Measurements from ENCODE around the gene NCOA5. TPM values are rescaled to one million over a fixed set of nuclear protein-coding genes. Genes with fewer than 3 reads are reported as not detected.

Gene NCOA5
- total RNA-seq, 1 experiment from 2014 or later, result 50.5 TPM

Other genes with a start within 250 kb of the NCOA5 start
- 31.0 and 41.0 TPM in 2 replicates for gene ACOT8, start 232.6 kb downstream of the NCOA5 start, total RNA-seq (2014; rRNA removed; shearing (Covaris generic))
- gene ZSWIM3, start 232.3 kb downstream of the NCOA5 start, total RNA-seq (2014; rRNA removed; shearing (Covaris generic)), result 6.2 TPM in 2 replicates
- gene ZSWIM1, start 208.7 kb downstream of the NCOA5 start, total RNA-seq (2014; rRNA removed; shearing (Covaris generic)), result 20.5 and 23.2 TPM in 2 replicates
- gene SPATA25, start 202.3 kb downstream of the NCOA5 start, total RNA-seq (2014; rRNA removed; shearing (Covaris generic)), result 2.1 and 2.8 TPM in 2 replicates
- gene NEURL2, start 198.8 kb downstream of the NCOA5 start, total RNA-seq (2014; rRNA removed; shearing (Covaris generic)), result 3.9 and 6.7 TPM in 2 replicates
- gene CTSA, start 198.6 kb downstream of the NCOA5 start, total RNA-seq (2014; rRNA removed; shearing (Covaris generic)), result 85.2 and 91.4 TPM in 2 replicates
- 14.5 and 15.6 TPM in 2 replicates for gene PLTP, start 177.8 kb downstream of the NCOA5 start, total RNA-seq (2014; rRNA removed; shearing (Covaris generic))
- 20.6 and 21.7 TPM in 2 replicates for gene PCIF1, start 155.3 kb downstream of the NCOA5 start, total RNA-seq (2014; rRNA removed; shearing (Covaris generic))
- 12.5 and 14.2 TPM in 2 replicates for gene ZNF335, start 117.8 kb downstream of the NCOA5 start, total RNA-seq (2014; rRNA removed; shearing (Covaris generic))
- 0.06 TPM in 1 of 2 replicates, not detected in the other for gene MMP9, start 81.1 kb downstream of the NCOA5 start, total RNA-seq (2014; rRNA removed; shearing (Covaris generic))
- gene SLC12A5, start 60.7 kb downstream of the NCOA5 start, total RNA-seq (2014; rRNA removed; shearing (Covaris generic)), result 3.8 and 8.6 TPM in 2 replicates
- gene CD40, start 28.4 kb upstream of the NCOA5 start, total RNA-seq (2014; rRNA removed; shearing (Covaris generic)), result 0.10 and 0.12 TPM in 2 replicates
- 0.06 TPM in 1 of 2 replicates, not detected in the other for gene CDH22, start 218.5 kb upstream of the NCOA5 start, total RNA-seq (2014; rRNA removed; shearing (Covaris generic))

Data from SJCRH30 (cell line).